Measurements from ENCODE around the gene DAB2IP.

The DAB2IP gene

GRCh38 chr9:121645853-121646807 is 5.3 kb upstream of the DAB2IP start:
- no peak for DNase-seq

GRCh38 chr9:121646992-121647391 is 4.4 kb upstream of the DAB2IP start:
- no peak for DNase-seq

- no peak for DNase-seq
These were observed 3.3 kb upstream of the DAB2IP start for GRCh38 chr9:121648172-121648571.

- no peak for DNase-seq
These were observed 2.6 kb upstream of the DAB2IP start for GRCh38 chr9:121648799-121649198.

GRCh38 chr9:121649476-121650216 is 1.8 kb upstream of the DAB2IP start:
- DNase-seq, result no peak

- no peak for DNase-seq
These were observed 1.0 kb upstream of the DAB2IP start for GRCh38 chr9:121650217-121651007.

- no peak for DNase-seq
These were observed 483 bp upstream of the DAB2IP start for GRCh38 chr9:121651008-121651294.

GRCh38 chr9:121652021-121652837 is 795 bp downstream of the DAB2IP start:
- no peak for DNase-seq

GRCh38 chr9:121652838-121653231 is 1.4 kb downstream of the DAB2IP start:
- no peak for DNase-seq

GRCh38 chr9:121654499-121655140 is 3.2 kb downstream of the DAB2IP start:
- no peak for DNase-seq

- no peak for DNase-seq
These were observed 3.9 kb downstream of the DAB2IP start for GRCh38 chr9:121655231-121655755.

- DNase-seq, result no peak
These were observed 5.6 kb downstream of the DAB2IP start for GRCh38 chr9:121656941-121657470.

- DNase-seq, result no peak
These were observed 6.7 kb downstream of the DAB2IP start for GRCh38 chr9:121658166-121658565.

GRCh38 chr9:121658591-121658990 is 7.2 kb downstream of the DAB2IP start:
- DNase-seq, result no peak

GRCh38 chr9:121660367-121660766 is 8.9 kb downstream of the DAB2IP start:
- DNase-seq, result no peak

- DNase-seq, result no peak
These were observed 9.4 kb downstream of the DAB2IP start for GRCh38 chr9:121660876-121661275.

GRCh38 chr9:121661328-121661727 is 9.9 kb downstream of the DAB2IP start:
- no peak for DNase-seq

GRCh38 chr9:121662359-121662758 is 10.9 kb downstream of the DAB2IP start:
- DNase-seq, result no peak

- no peak for DNase-seq
These were observed 11.6 kb downstream of the DAB2IP start for GRCh38 chr9:121662891-121663580.

- DNase-seq, result no peak
These were observed 12.2 kb downstream of the DAB2IP start for GRCh38 chr9:121663591-121663990.

- no peak for DNase-seq
These were observed 14.9 kb downstream of the DAB2IP start for GRCh38 chr9:121666294-121666693.

Data from activated CD4-positive, alpha-beta T cell treated with anti-CD3 and anti-CD28 coated beads for 1 hour (primary cell).